Activated CD4-positive, alpha-beta memory T cell treated with anti-CD3 and anti-CD28 coated beads, Interleukin-2, amount 10 ng/mL, durations not matched to agents 7 days and 5 days (primary cell): ENCODE measurements around the gene MTMR3. TPM values are rescaled to one million over a fixed set of nuclear protein-coding genes. Genes with fewer than 3 reads are reported as not detected.
A peak's percentile ranks its signal among the peaks of the same experiment; 100 is the strongest.
"Not testable (repeated sequence)": the region's sequence is repeated elsewhere in the genome, so short reads cannot be mapped to it uniquely, and the experiment has no call there.

ENCODE experiments used
- CTCF ChIA-PET: fragments of 350-600 bp; sonication (Branson Sonifier 250); formaldehyde crosslinking; loops from one replicate; lab custom pipeline; 2021; ENCODE audit warnings: antibody characterized with exemption, inconsistent platforms; lab: Charles Lee
- POLR2A ChIA-PET: fragments of 350-600 bp; sonication (Branson Sonifier 250); formaldehyde crosslinking; loops from one replicate; lab custom pipeline; 2021; ENCODE audit warnings: antibody characterized with exemption; lab: Charles Lee
- DNase-seq: peaks from one replicate; pipeline ENCODE4 v3.0.0-alpha.2; 2020
- H3K27ac Mint-ChIP-seq: one replicate; pipeline ENCODE4 v1.8.0; 2021; ENCODE audit warnings: mild to moderate bottlenecking, mixed read lengths
- H3K27me3 Mint-ChIP-seq: one replicate; pipeline ENCODE4 v1.8.0; 2021; ENCODE audit warnings: mixed read lengths
- H3K36me3 Mint-ChIP-seq: one replicate; pipeline ENCODE4 v1.8.0; 2021; ENCODE audit warnings: low read depth, mixed read lengths
- H3K4me1 Mint-ChIP-seq: one replicate; pipeline ENCODE4 v1.8.0; 2021; ENCODE audit warnings: mixed read lengths
- H3K4me3 Mint-ChIP-seq: one replicate; pipeline ENCODE4 v1.8.0; 2021; ENCODE audit warnings: mild to moderate bottlenecking, mixed read lengths
- H3K9me3 Mint-ChIP-seq: one replicate; pipeline ENCODE4 v1.8.0; 2021; ENCODE audit warnings: mixed read lengths
- total RNA-seq, 2 experiments: library from RNA; stranded (reverse); gene quantifications; one replicate each; pipeline ENCODE4 v1.2.3, GENCODE V29; 2021

MTMR3 gene
- total RNA-seq: 10 to 100 TPM; 33.1 to 35.3 TPM

GRCh38 chr22:29883045-29883774, at the start of gene MTMR3:
Gene MTMR3 (plus strand): TSS chr22:29883174. CDS start chr22:29971060, 87,886 bp downstream.
- Mint-ChIP-seq H3K4me3 (peak within 1 kb of the TSS; percentile 86), H3K27ac (peak within 1 kb of the TSS; percentile 67), H3K27me3 (peaks cover 2% of the 10 kb centered on the region), H3K9me3 (no peaks in the 10 kb centered on the region), H3K36me3 (peaks cover 4% of the 10 kb centered on the region), H3K4me1 (peaks cover 12% of the 10 kb centered on the region)
- POLR2A ChIA-PET: interaction anchor here (0.7 to 1.6 kb wide), 4 partner anchors 14 to 329 kb away, joined by 3 to 13 read pairs (median 5); partner anchors contain the start of genes ASCC2 and THOC5
- CTCF ChIA-PET: interaction anchor here (0.6 to 1.4 kb wide), 5 partner anchors 9 to 862 kb away, joined by 3 to 4 read pairs (median 3); no protein-coding TSS in a partner anchor
- DNase-seq: peak; percentile 95

- Mint-ChIP-seq H3K27ac (no peak overlapping the region), H3K4me3 (no peak overlapping the region)
These were observed 49.5 kb upstream of the MTMR3 start for GRCh38 chr22:29833392-29833965.

GRCh38 chr22:29834046-29834445, 48.9 kb upstream of the MTMR3 start:
- CTCF ChIA-PET: no interaction called here
- no peak overlapping the region for H3K27ac Mint-ChIP-seq
- DNase-seq: no peak
- H3K27me3 Mint-ChIP-seq: no peaks in the 10 kb centered on the region
- POLR2A ChIA-PET: no interaction called here
- no peak overlapping the region for H3K4me3 Mint-ChIP-seq
- peaks cover 42% of the 10 kb centered on the region for H3K36me3 Mint-ChIP-seq
- no peaks in the 10 kb centered on the region for H3K9me3 Mint-ChIP-seq
- H3K4me1 Mint-ChIP-seq: peaks cover 33% of the 10 kb centered on the region

More at GRCh38 chr22:29833392-29833965, 49.5 kb upstream of the MTMR3 start:
- peaks cover 44% of the 10 kb centered on the region for H3K36me3 Mint-ChIP-seq
- no peak for DNase-seq
- ChIA-PET POLR2A (no interaction called here), CTCF (no interaction called here)
- peaks cover 27% of the 10 kb centered on the region for H3K4me1 Mint-ChIP-seq
- H3K27me3 Mint-ChIP-seq: no peaks in the 10 kb centered on the region
- H3K9me3 Mint-ChIP-seq: no peaks in the 10 kb centered on the region

GRCh38 chr22:29836791-29837370, 46.1 kb upstream of the MTMR3 start:
- CTCF ChIA-PET: interaction anchor here (0.7 to 1.8 kb wide), 4 partner anchors 15 to 1580 kb away, joined by 3 to 6 read pairs (median 3); no protein-coding TSS in a partner anchor
- POLR2A ChIA-PET: interaction anchor here (0.6 to 2.7 kb wide), 14 partner anchors 8 to 232 kb away, joined by 3 to 13 read pairs (median 4); partner anchors contain the start of genes MTMR3, UQCR10 and ZMAT5
- H3K27me3 Mint-ChIP-seq, DNase-seq, H3K9me3 Mint-ChIP-seq: not testable (repeated sequence)
- H3K27ac Mint-ChIP-seq: peak overlapping the region; percentile 37
- H3K4me3 Mint-ChIP-seq: peak overlapping the region; percentile 80
- H3K4me1 Mint-ChIP-seq: peaks cover 32% of the 10 kb centered on the region
- H3K36me3 Mint-ChIP-seq: peaks cover 25% of the 10 kb centered on the region

- H3K4me1 Mint-ChIP-seq: peaks cover 32% of the 10 kb centered on the region
- H3K36me3 Mint-ChIP-seq: peaks cover 19% of the 10 kb centered on the region
- POLR2A ChIA-PET: interaction anchor here (0.7 to 2.7 kb wide), 20 partner anchors 9 to 528 kb away, joined by 3 to 13 read pairs (median 3); partner anchors contain the start of genes CCDC157, MTMR3, SF3A1 and UQCR10
- CTCF ChIA-PET: interaction anchor here (0.7 to 1.8 kb wide), 5 partner anchors 17 to 248 kb away, joined by 3 to 6 read pairs (median 4); no protein-coding TSS in a partner anchor
- peak within 1 kb of the TSS; percentile 86 for H3K27ac Mint-ChIP-seq
- no peaks in the 10 kb centered on the region for H3K27me3 Mint-ChIP-seq
- H3K9me3 Mint-ChIP-seq: no peaks in the 10 kb centered on the region
- DNase-seq: peak; percentile 100
- H3K4me3 Mint-ChIP-seq: peak within 1 kb of the TSS; percentile 80
These were observed 45.0 kb upstream of the MTMR3 start, which contains the start of gene ASCC2 for GRCh38 chr22:29837741-29838598. Gene ASCC2 (minus strand): TSS chr22:29838274. CDS start chr22:29832325, 5,949 bp downstream.

GRCh38 chr22:29838599-29838956, 44.4 kb upstream of the MTMR3 start:
- H3K36me3 Mint-ChIP-seq: peaks cover 14% of the 10 kb centered on the region
- H3K27ac Mint-ChIP-seq: peak overlapping the region; percentile 86
- CTCF ChIA-PET: interaction anchor here (1.3 to 1.8 kb wide), 3 partner anchors 17 to 213 kb away, joined by 3 to 6 read pairs (median 5); no protein-coding TSS in a partner anchor
- peak overlapping the region; percentile 80 for H3K4me3 Mint-ChIP-seq
- DNase-seq: no peak
- H3K27me3 Mint-ChIP-seq: no peaks in the 10 kb centered on the region
- H3K4me1 Mint-ChIP-seq: peaks cover 32% of the 10 kb centered on the region
- POLR2A ChIA-PET: interaction anchor here (0.7 to 2.7 kb wide), 11 partner anchors 10 to 529 kb away, joined by 3 to 13 read pairs (median 3); partner anchors contain the start of genes CCDC157, MTMR3, SF3A1 and UQCR10
- H3K9me3 Mint-ChIP-seq: no peaks in the 10 kb centered on the region

GRCh38 chr22:29839039-29839438, 43.9 kb upstream of the MTMR3 start:
- H3K27ac Mint-ChIP-seq: peak overlapping the region; percentile 86
- H3K36me3 Mint-ChIP-seq: peaks cover 12% of the 10 kb centered on the region
- peak overlapping the region; percentile 80 for H3K4me3 Mint-ChIP-seq
- H3K9me3 Mint-ChIP-seq: no peaks in the 10 kb centered on the region
- DNase-seq: no peak
- CTCF ChIA-PET: no interaction called here
- H3K4me1 Mint-ChIP-seq: peaks cover 32% of the 10 kb centered on the region
- no peaks in the 10 kb centered on the region for H3K27me3 Mint-ChIP-seq
- POLR2A ChIA-PET: interaction anchor here (0.7 to 2.7 kb wide), 6 partner anchors 10 to 529 kb away, joined by 3 to 13 read pairs (median 6); partner anchors contain the start of genes MTMR3, UQCR10 and ZMAT5

- no peak overlapping the region for H3K4me3 Mint-ChIP-seq
- peaks cover 6% of the 10 kb centered on the region for H3K36me3 Mint-ChIP-seq
- H3K4me1 Mint-ChIP-seq: peaks cover 30% of the 10 kb centered on the region
- no peak overlapping the region for H3K27ac Mint-ChIP-seq
- CTCF ChIA-PET: no interaction called here
- DNase-seq: no peak
- POLR2A ChIA-PET: no interaction called here
- H3K27me3 Mint-ChIP-seq: no peaks in the 10 kb centered on the region
- no peaks in the 10 kb centered on the region for H3K9me3 Mint-ChIP-seq
These were observed 42.5 kb upstream of the MTMR3 start for GRCh38 chr22:29840498-29840897.

- peaks cover 4% of the 10 kb centered on the region for H3K9me3 Mint-ChIP-seq
- DNase-seq: no peak
These were observed 40.8 kb upstream of the MTMR3 start for GRCh38 chr22:29842172-29842571.

GRCh38 chr22:29842740-29843139, 40.2 kb upstream of the MTMR3 start:
- Mint-ChIP-seq H3K4me3 (no peak overlapping the region), H3K27ac (no peak overlapping the region), H3K9me3 (peaks cover 4% of the 10 kb centered on the region), H3K36me3 (no peaks in the 10 kb centered on the region), H3K4me1 (peaks cover 11% of the 10 kb centered on the region), H3K27me3 (no peaks in the 10 kb centered on the region)
- no peak for DNase-seq
- CTCF ChIA-PET: interaction anchor here (0.6 kb wide), 1 partner anchor 203 kb away, joined by 3 read pairs; no protein-coding TSS in a partner anchor
- POLR2A ChIA-PET: interaction anchor here (0.5 kb wide), 1 partner anchor 10 kb away, joined by 4 read pairs; no protein-coding TSS in a partner anchor

More at GRCh38 chr22:29842172-29842571, 40.8 kb upstream of the MTMR3 start:
- CTCF ChIA-PET: interaction anchor here (0.6 kb wide), 1 partner anchor 202 kb away, joined by 3 read pairs; no protein-coding TSS in a partner anchor
- no peaks in the 10 kb centered on the region for H3K36me3 Mint-ChIP-seq
- H3K4me3 Mint-ChIP-seq: no peak overlapping the region
- H3K4me1 Mint-ChIP-seq: peaks cover 16% of the 10 kb centered on the region
- no peak overlapping the region for H3K27ac Mint-ChIP-seq
- POLR2A ChIA-PET: no interaction called here
- no peaks in the 10 kb centered on the region for H3K27me3 Mint-ChIP-seq

- H3K36me3 Mint-ChIP-seq: no peaks in the 10 kb centered on the region
- ChIA-PET POLR2A (interaction anchor here (0.9 kb wide), 1 partner anchor 37 kb away, joined by 3 read pairs; no protein-coding TSS in a partner anchor), CTCF (interaction anchor here (1.1 kb wide), 1 partner anchor 210 kb away, joined by 3 read pairs; no protein-coding TSS in a partner anchor)
- H3K4me1 Mint-ChIP-seq: no peaks in the 10 kb centered on the region
- no peak for DNase-seq
- peaks cover 4% of the 10 kb centered on the region for H3K9me3 Mint-ChIP-seq
- no peak overlapping the region for H3K27ac Mint-ChIP-seq
- no peak overlapping the region for H3K4me3 Mint-ChIP-seq
- H3K27me3 Mint-ChIP-seq: no peaks in the 10 kb centered on the region
These were observed 36.7 kb upstream of the MTMR3 start for GRCh38 chr22:29846290-29846689.
